Measurements from ENCODE around the gene KRT9.

The KRT9 gene

DNA sequence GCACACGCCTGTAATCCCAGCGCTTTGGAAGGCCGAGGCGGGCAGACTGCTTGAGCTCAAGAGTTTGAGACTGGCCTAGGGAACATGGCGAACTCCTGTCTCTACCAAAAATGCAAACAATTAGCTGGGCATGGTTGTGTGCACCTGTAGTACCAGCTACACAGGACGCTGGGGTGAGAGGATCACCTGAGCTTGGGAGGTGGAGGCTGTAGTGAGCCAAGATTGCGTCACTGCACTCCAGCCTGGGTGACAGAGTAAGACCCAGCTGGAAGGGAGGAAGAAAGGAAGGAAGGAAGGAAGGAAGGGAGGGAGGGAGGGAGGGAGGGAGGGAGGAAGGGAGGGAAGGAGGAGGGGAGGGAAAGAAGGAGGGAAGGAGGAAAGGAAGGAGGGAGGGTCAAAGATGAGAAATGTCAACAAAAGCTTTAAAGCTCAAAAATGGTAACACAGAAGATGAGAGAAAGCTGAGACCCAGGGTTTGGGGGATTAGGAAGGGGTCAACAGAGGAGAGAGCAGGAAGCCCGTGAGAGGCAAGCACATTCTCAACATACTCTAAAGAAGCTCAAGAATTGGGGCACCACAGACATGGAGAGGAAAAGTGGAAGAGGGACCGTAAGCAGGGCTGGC, 38.8 kb downstream of the KRT9 start:
- DNase-seq (ENCODE audit: low read depth in 2 of 2), result no peak
- TF ChIP-seq, protein P1, sequence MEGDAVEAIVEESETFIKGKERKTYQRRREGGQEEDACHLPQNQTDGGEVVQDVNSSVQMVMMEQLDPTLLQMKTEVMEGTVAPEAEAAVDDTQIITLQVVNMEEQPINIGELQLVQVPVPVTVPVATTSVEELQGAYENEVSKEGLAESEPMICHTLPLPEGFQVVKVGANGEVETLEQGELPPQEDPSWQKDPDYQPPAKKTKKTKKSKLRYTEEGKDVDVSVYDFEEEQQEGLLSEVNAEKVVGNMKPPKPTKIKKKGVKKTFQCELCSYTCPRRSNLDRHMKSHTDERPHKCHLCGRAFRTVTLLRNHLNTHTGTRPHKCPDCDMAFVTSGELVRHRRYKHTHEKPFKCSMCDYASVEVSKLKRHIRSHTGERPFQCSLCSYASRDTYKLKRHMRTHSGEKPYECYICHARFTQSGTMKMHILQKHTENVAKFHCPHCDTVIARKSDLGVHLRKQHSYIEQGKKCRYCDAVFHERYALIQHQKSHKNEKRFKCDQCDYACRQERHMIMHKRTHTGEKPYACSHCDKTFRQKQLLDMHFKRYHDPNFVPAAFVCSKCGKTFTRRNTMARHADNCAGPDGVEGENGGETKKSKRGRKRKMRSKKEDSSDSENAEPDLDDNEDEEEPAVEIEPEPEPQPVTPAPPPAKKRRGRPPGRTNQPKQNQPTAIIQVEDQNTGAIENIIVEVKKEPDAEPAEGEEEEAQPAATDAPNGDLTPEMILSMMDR (IDR thresholded peaks at IDR 0.05; ENCODE audit: low read depth, low read length), result no peak
- H3K4me3 ChIP-seq (replicated peaks in 1 of 2; ENCODE audit: low read depth in 2 of 2, low read length in 2 of 2), result no peak overlapping the region

DNA sequence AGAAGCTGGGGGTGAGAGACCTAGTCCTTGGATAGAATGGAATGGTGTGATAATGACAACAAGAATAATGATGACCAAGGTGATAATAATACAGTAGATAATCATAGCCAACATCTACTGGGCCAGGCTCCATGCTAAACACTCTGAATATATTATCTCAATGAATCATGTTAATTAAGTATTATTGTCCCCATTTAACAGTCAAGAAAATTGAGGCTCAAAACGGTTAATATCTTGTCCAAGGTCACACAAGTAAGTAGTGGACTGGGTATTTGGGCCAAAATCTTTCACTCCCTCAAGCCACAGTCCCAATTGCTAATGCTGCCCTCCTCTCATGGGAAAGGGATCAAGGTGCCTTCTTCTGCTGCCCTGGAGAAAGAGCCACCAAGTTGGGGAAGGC, 39.9 kb downstream of the KRT9 start:
- no peak overlapping the region for H3K4me3 ChIP-seq (replicated peaks in 1 of 2; ENCODE audit: low read depth in 2 of 2, low read length in 2 of 2)
- TF ChIP-seq, protein P1 (IDR thresholded peaks at IDR 0.05; ENCODE audit: low read depth, low read length), result no peak
- no peak for DNase-seq (ENCODE audit: low read depth in 2 of 2)

DNA sequence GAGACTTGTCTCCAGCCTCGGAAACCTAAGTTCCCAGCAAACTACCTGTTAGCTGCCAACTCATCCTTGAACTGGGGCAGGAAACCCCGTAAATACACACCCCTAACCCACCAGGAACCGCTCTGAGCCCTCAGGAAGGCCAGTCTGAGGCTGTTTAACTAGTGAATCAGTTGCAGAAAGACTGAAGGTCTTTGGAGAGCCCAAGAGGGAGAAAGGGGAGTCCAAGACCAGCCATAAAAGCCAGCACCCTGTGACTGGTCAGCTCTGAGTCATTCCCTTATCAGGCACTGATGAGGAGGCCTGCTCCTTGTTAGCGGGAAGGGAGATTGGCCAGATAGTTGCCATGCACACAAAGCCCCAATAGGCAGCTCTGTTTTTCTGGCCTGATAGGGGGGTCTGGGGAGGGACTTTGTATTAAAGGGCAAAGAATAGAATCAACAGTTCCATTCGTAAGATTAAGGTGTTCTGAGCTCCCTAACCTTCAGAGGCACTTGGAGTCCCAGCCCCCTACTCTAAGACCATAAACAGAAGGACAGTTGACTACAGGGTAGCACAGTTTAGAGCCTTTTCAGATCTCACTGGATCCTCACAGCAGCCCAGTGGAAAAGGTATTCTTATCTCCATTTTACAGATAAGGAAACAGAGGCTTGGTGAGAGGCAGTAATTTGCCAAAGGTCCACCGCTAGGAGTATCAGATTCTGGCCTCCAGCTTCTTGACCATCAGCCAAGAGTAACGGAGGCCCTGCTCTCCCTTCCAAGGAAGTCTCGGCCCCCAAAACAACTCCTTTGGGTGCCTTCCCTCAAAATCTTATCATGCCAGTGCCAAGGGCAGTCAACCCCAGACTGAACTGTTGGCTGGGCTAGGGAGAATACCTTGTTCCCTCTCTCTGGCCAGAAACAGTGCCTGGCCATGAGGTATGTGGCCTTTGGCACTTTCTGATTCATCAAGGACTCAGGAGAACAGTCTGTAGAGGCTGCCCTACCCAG, 41.5 kb downstream of the KRT9 start:
- TF ChIP-seq, protein P1 (IDR thresholded peaks at IDR 0.05; ENCODE audit: low read depth, low read length), result no peak
- H3K4me3 ChIP-seq (replicated peaks in 1 of 2; ENCODE audit: low read depth in 2 of 2, low read length in 2 of 2), result no peak overlapping the region
- DNase-seq (ENCODE audit: low read depth in 2 of 2), result peak; percentile 80 to 87

DNA sequence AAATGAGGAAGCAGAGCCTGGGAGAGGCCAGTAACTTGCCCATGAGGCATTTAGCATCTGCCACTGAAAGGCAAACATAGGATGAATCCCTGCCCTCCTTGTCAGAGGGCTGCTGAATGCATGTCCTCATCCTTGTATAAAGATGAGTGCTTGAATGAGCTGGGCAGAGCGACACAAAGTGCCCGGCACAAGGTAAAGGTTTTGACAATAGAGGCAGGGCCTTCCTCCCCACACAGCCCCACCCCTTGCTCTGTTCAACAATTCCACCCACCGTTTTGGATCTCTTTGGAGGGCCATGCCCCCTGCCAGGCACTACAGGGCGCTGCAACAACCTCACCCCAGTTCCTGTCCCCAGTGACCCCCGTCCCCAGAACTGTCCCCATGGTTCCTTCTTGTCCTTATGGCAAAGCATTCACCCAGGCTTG, 42.4 kb downstream of the KRT9 start:
- no peak overlapping the region for H3K4me3 ChIP-seq (replicated peaks in 1 of 2; ENCODE audit: low read depth in 2 of 2, low read length in 2 of 2)
- TF ChIP-seq, protein P1 (IDR thresholded peaks at IDR 0.05; ENCODE audit: low read depth, low read length), result no peak
- DNase-seq (ENCODE audit: low read depth in 2 of 2), result no peak

DNA sequence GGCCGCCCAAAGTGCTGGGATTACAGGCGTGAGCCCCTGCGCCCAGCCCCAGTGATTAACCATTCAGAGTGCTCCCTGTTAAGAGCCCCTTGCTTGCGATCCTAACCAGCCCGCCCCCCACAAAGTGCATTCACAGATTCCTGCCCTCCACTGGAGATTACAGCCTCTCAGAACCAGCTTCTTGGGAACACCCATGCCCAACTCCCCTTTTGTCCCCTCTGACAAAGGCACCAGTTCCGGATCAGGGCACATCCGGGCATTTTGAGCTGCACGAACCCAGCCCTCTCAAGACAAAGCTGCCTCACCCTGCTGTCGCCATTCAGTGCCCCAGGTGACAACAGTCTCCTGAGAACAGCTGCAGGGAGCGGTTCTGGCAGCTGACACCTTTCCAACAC, 42.9 kb downstream of the KRT9 start:
- TF ChIP-seq, protein P1 (IDR thresholded peaks at IDR 0.05; ENCODE audit: low read depth, low read length), result no peak
- no peak overlapping the region for H3K4me3 ChIP-seq (replicated peaks in 1 of 2; ENCODE audit: low read depth in 2 of 2, low read length in 2 of 2)
- DNase-seq (ENCODE audit: low read depth in 2 of 2), result no peak

DNA sequence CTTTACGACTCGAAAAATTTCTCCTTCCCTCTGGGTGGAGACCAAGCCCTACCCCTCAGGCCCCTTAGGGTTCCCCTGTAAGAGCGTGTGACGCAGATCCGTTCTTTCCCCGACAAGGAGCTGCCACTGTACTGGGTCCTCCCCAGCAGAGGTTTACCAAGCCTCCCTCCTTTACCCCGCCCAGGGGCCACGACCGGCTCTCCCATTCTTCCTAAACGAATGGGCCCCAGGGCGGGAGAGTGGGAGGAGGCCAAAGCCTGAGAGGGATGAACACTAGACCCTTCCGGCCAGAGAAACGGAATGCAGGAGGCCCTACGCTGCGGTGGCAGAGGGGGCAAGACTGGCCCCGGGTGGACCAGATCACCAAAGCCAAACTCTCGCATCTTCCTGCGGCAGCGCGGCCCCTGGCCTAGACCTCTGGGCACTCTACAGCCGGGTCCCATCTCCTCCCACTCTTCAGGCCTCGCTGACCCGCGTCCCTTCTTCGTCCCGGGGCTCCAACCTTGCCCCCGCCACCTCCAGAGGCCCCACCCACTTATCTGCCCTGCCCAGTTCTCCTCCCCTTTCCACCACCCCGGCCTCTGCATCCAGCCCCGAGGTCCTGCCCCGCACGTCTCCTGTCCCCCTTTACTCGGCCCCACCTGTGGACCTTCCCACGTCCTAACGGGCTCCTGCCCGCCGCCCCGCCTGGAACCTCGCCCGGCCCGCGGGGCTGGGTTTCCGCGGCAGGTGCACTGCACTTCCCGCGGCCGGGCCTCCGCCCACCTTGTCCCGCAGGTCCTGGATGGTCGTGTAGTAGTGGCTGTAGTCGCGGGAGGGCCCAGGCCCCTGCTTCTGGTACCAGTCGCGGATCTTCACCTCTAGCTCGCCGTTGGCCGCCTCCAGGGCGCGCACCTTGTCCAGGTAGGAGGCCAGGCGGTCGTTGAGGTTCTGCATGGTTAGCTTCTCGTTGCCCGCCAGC, 44.5 kb downstream of the KRT9 start:
- DNase-seq (ENCODE audit: low read depth in 2 of 2), result peak in 1 of 2 donors; percentile 24
- TF ChIP-seq, protein P1 (IDR thresholded peaks at IDR 0.05; ENCODE audit: low read depth, low read length), result no peak
- peak overlapping the region; percentile 26 to 53 for H3K4me3 ChIP-seq (replicated peaks in 1 of 2; ENCODE audit: low read depth in 2 of 2, low read length in 2 of 2)

Measured in cardiac fibroblast (primary cell).